Lower lobe of right lung (tissue), 2 donors: ENCODE measurements around the gene GGCT. TPM values are rescaled to one million over a fixed set of nuclear protein-coding genes. Genes with fewer than 3 reads are reported as not detected.

Experiments
- ATAC-seq, 2 donors: fragments of 200-7000 bp; cut with Tn5 transposase; one replicate each; pipeline ENCODE4 v1.9.1; 2020 to 2022; ENCODE audit warnings: mild to moderate bottlenecking in 2 of 2, moderate library complexity in 2 of 2
- DNase-seq: peaks from one replicate; pipeline ENCODE4 v3.0.0-alpha.2; 2020
- H3K27ac ChIP-seq: fragments of 200-600 bp; one replicate; pipeline ENCODE4 v1.8.0; 2022
- H3K27me3 ChIP-seq: fragments of 200-600 bp; one replicate; pipeline ENCODE4 v1.8.0; 2022; ENCODE audit warnings: low read depth
- H3K36me3 ChIP-seq: fragments of 200-600 bp; one replicate; pipeline ENCODE4 v1.8.0; 2022; ENCODE audit warnings: mild to moderate bottlenecking
- H3K4me1 ChIP-seq: fragments of 200-600 bp; one replicate; pipeline ENCODE4 v1.8.0; 2022
- H3K4me3 ChIP-seq: fragments of 200-600 bp; one replicate; pipeline ENCODE4 v1.8.0; 2022; ENCODE audit warnings: mild to moderate bottlenecking
- H3K9me3 ChIP-seq: fragments of 200-600 bp; one replicate; pipeline ENCODE4 v1.8.0; 2022
- CTCF ChIP-seq: fragments of 200-600 bp; IDR thresholded peaks from one replicate; pipeline ENCODE4 v1.8.0; 2022; ENCODE audit warnings: antibody characterized with exemption, mild to moderate bottlenecking
- intact Hi-C: fragments of 100-400 bp; cut with DNase I; formaldehyde crosslinking; loops from one replicate; pipeline ENCODE4 v1.11.0; 2022
- total RNA-seq: library from RNA; stranded (reverse); fragmentation: NEBNext Ultra II Directional; extraction: Animal tissue kit (Norgen Biotek cat#: 25700); gene quantifications from one replicate; pipeline ENCODE4 v1.2.1, GENCODE V29; 2021
- donor health status: DM: no; HTN: yes; CAD: no; lungs with severe emphysema.

The GGCT gene
- total RNA-seq, 1 donor from 2014 or later, result 28.8 TPM

- no peak overlapping the region for H3K27ac ChIP-seq
- no peaks in the 10 kb centered on the region for H3K27me3 ChIP-seq
- DNase-seq (no peak), ATAC-seq (peak; percentile 29 to 49)
- peaks cover 50% of the 10 kb centered on the region for H3K36me3 ChIP-seq
- intact Hi-C loops, result no loop called here
- no peak overlapping the region for H3K4me3 ChIP-seq
- H3K9me3 ChIP-seq, result no peaks in the 10 kb centered on the region
- peaks cover 45% of the 10 kb centered on the region for H3K4me1 ChIP-seq
- no peak for TF ChIP-seq CTCF
Measured at GRCh38 chr7:30459591-30460245, 44.9 kb downstream of the GGCT start.

GRCh38 chr7:30458311-30458710, 46.3 kb downstream of the GGCT start:
- Histone ChIP-seq H3K36me3 (peaks cover 64% of the 10 kb centered on the region), H3K27me3 (no peaks in the 10 kb centered on the region), H3K4me1 (peaks cover 31% of the 10 kb centered on the region), H3K4me3 (no peak overlapping the region), H3K27ac (no peak overlapping the region), H3K9me3 (no peaks in the 10 kb centered on the region)
- no peak for ATAC-seq
- DNase-seq, result no peak
- TF ChIP-seq CTCF, result no peak
- intact Hi-C loops, result no loop called here

GRCh38 chr7:30453921-30454320, 50.7 kb downstream of the GGCT start:
- Histone ChIP-seq H3K4me3 (no peak overlapping the region), H3K4me1 (peaks cover 4% of the 10 kb centered on the region), H3K27ac (no peak overlapping the region), H3K27me3 (no peaks in the 10 kb centered on the region), H3K36me3 (peaks cover 95% of the 10 kb centered on the region), H3K9me3 (no peaks in the 10 kb centered on the region)
- intact Hi-C loops, result no loop called here
- no peak for TF ChIP-seq CTCF
- ATAC-seq, result no peak
- DNase-seq, result no peak

GRCh38 chr7:30453016-30453415, 51.6 kb downstream of the GGCT start:
- H3K27me3 ChIP-seq, result no peaks in the 10 kb centered on the region
- TF ChIP-seq CTCF, result no peak
- H3K4me1 ChIP-seq, result peaks cover 4% of the 10 kb centered on the region
- H3K27ac ChIP-seq, result no peak overlapping the region
- H3K36me3 ChIP-seq, result peaks cover 99% of the 10 kb centered on the region
- no peak for DNase-seq
- ATAC-seq, result no peak
- no peak overlapping the region for H3K4me3 ChIP-seq
- no peaks in the 10 kb centered on the region for H3K9me3 ChIP-seq
- intact Hi-C loops, result no loop called here

GRCh38 chr7:30452280-30452930, 52.2 kb downstream of the GGCT start:
- Histone ChIP-seq H3K9me3 (no peaks in the 10 kb centered on the region), H3K27me3 (no peaks in the 10 kb centered on the region), H3K36me3 (peaks cover 99% of the 10 kb centered on the region), H3K4me3 (no peak overlapping the region), H3K4me1 (peaks cover 4% of the 10 kb centered on the region), H3K27ac (no peak overlapping the region)
- peak in 1 of 2 donors; percentile 12 for ATAC-seq
- no peak for DNase-seq
- intact Hi-C loops, result no loop called here
- no peak for TF ChIP-seq CTCF
